GM10266 (cell line): Measurements from ENCODE around the gene CSK.
"Not testable (repeated sequence)": the region's sequence is repeated elsewhere in the genome, so short reads cannot be mapped to it uniquely, and the experiment has no call there.

ENCODE experiments used
- DNase-seq: peaks from one replicate; pipeline ENCODE4 v3.0.0; 2012; ENCODE audit errors: extremely low spot score
- CTCF ChIP-seq: IDR thresholded peaks from 2 replicates; pipeline ENCODE4 v1.5.1; 2012; ENCODE audit warnings: mild to moderate bottlenecking, low read depth; ENCODE audit not compliant: control insufficient read depth, insufficient read depth; ENCODE audit errors: missing control alignments

The CSK gene

GRCh38 chr15:74781431-74782258, at the start of gene CSK:
Gene CSK, plus strand, starts transcription at chr15:74782080. Its CDS starts 16,218 bp downstream, at chr15:74798298.
- peak; percentile 76 for TF ChIP-seq CTCF
- peak; percentile 92 for DNase-seq

GRCh38 chr15:74732846-74733245, 49.0 kb upstream of the CSK start:
- DNase-seq = no peak

GRCh38 chr15:74733269-74733668, 48.6 kb upstream of the CSK start:
- DNase-seq = no peak
- TF ChIP-seq CTCF = no peak

More at GRCh38 chr15:74732846-74733245, 49.0 kb upstream of the CSK start:
- TF ChIP-seq CTCF = no peak

GRCh38 chr15:74735305-74735704, 46.6 kb upstream of the CSK start:
- DNase-seq = no peak
- TF ChIP-seq CTCF = no peak

- not testable (repeated sequence) for DNase-seq
Measured at GRCh38 chr15:74738239-74738638, 43.6 kb upstream of the CSK start.

GRCh38 chr15:74742422-74742821, 39.5 kb upstream of the CSK start:
- TF ChIP-seq CTCF = no peak
- no peak for DNase-seq

GRCh38 chr15:74746389-74746788, 35.5 kb upstream of the CSK start:
- DNase-seq = no peak
- TF ChIP-seq CTCF = no peak
